ENCODE results near the gene COPA.
"Not testable (repeated sequence)": the region's sequence is repeated elsewhere in the genome, so short reads cannot be mapped to it uniquely, and the experiment has no call there.

Gene COPA

GRCh38 chr1:160342953-160343869 is at the start of gene COPA, which contains the start of gene NCSTN:
COPA (minus strand) TSS chr1:160343250; CDS start chr1:160343170, 80 bp downstream.
NCSTN (plus strand) TSS chr1:160343383; CDS start chr1:160343397, 14 bp downstream.
- peak; percentile 84 for DNase-seq

GRCh38 chr1:160388406-160388805 is 45.4 kb upstream of the COPA start:
- not testable (repeated sequence) for DNase-seq

- DNase-seq, result not testable (repeated sequence)
Measured at GRCh38 chr1:160384812-160385211, 41.8 kb upstream of the COPA start.

- no peak for DNase-seq
Measured at GRCh38 chr1:160377585-160378206, 34.6 kb upstream of the COPA start.

DNA sequence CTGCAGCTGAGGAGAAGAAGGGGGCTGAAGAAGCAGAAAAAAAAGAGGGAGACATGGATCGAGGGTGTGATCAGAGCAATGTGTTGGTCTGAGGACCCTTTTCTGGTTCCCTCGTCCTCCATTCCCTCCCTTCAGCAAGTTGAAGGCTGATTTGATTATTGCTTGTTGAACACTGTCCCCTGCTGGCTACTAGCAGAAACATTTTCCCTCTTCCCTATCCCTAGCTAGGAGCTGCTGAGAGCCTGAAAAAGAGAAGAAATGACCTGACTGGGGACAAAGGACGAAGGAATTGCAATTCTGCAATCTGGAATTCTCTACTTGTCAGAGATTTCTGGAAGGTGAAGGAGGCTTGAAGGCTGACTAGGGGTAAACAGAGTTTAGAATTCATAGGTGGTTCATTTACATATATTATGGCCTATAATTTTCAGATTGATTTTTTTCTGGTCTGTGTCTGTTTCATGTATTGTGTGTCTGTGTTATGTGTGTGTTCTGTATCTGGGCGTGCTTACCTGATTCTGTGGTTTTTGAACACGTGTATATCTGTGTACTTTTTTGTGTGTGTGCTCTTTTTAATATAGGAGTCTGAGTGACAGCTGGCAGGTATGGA is 33.6 kb upstream of the COPA start:
- peak; percentile 76 for DNase-seq

DNA sequence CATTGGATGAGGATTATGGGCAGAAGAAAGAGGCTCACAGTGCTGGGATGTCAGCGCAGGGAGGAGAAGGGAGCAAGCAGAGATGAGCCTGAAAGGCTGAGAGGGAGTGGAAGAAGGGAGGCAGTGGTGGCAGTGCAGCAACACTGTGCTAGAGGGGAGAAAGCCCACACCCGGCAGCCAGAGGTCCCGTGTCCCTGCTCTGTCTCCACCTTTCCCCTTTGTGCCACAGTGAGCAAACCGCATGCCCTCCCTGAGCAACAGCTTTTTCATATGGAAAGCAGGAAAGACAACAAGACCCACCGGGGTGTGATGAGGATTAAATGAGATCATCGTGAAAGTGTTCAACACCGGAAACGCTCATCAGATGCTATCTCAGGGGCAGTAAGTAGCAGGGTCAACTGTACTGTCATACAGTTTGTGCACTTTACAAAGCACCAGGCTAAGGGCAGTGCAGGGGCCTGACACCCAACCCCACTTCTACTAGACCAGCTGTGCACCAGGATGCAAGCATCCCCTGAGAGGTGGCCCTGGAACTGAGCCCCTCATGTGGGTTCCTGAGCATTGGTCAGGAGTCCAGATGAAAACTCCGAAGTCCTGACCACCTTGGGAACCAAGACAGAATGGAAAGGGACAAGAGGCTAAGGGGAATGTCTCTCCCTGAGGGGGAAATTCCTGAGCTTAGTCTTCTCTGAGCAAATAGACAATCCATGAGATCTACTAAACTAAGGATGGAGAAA is 32.9 kb upstream of the COPA start:
- DNase-seq, result no peak

- no peak for DNase-seq
Measured at GRCh38 chr1:160374306-160375110, 31.5 kb upstream of the COPA start.

GRCh38 chr1:160373696-160374095 is 30.6 kb upstream of the COPA start:
- DNase-seq, result no peak

DNA sequence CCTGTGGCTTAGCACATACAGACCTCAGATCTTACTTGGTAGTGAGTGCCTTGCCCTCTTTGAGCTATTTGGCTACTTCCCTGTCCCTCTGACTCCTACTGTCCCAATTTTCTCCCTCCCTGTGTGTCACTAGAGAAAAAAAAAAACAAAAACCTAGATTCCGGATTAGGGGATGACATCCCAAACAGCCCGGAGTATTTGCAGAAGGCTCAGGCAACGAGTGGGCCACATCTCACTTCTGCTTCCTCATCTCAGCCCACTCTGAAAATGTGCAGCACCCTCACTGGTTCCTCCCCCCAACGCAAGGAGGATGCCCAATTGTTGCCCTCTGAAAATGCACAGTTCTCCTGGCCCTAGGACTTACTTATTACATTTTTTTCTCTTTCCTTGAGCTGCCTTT is 28.7 kb upstream of the COPA start:
- no peak for DNase-seq

DNA sequence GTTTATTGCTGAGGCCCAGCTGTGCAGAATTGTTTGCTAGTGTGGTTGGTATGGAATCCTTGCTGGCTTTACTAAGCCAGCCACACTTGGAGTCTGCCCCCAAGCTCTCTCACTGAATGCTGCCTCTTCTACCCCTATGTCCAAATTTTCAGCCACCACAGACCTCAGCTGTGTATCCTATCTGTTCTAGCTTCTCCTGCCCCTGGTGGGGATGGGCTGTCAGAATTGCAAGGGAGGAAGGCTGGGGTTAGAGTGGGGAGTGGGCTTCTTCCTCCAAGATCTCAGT is 28.2 kb upstream of the COPA start:
- no peak for DNase-seq

DNA sequence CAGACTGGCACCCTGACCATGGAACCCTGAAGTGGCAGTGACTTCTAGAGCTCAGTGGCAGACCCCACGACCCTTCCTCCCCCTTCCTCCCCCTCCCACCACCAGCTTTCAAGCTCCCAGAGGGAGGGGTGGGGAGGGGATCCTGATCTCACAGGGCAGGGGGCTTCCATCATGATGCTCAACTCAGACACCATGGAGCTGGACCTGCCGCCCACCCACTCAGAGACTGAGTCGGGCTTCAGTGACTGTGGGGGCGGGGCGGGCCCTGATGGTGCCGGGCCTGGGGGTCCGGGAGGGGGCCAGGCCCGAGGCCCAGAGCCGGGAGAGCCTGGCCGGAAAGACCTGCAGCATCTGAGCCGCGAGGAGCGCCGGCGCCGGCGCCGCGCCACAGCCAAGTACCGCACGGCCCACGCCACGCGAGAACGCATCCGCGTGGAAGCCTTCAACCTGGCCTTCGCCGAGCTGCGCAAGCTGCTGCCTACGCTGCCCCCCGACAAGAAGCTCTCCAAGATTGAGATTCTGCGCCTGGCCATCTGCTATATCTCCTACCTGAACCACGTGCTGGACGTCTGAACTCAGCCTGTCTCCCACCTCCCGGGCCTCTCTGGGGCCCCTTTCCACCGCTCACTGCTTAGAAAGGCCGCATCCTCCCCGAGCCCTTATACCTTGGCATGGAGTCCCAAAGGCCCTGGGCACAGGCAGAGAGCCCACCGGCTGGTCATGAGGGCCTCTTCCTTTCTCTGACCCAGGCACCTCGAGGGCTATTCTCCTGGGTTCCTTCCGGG is 27.7 kb upstream of the COPA start:
- DNase-seq, result no peak

- DNase-seq, result no peak
Measured at GRCh38 chr1:160369087-160369486, 26.0 kb upstream of the COPA start.

DNA sequence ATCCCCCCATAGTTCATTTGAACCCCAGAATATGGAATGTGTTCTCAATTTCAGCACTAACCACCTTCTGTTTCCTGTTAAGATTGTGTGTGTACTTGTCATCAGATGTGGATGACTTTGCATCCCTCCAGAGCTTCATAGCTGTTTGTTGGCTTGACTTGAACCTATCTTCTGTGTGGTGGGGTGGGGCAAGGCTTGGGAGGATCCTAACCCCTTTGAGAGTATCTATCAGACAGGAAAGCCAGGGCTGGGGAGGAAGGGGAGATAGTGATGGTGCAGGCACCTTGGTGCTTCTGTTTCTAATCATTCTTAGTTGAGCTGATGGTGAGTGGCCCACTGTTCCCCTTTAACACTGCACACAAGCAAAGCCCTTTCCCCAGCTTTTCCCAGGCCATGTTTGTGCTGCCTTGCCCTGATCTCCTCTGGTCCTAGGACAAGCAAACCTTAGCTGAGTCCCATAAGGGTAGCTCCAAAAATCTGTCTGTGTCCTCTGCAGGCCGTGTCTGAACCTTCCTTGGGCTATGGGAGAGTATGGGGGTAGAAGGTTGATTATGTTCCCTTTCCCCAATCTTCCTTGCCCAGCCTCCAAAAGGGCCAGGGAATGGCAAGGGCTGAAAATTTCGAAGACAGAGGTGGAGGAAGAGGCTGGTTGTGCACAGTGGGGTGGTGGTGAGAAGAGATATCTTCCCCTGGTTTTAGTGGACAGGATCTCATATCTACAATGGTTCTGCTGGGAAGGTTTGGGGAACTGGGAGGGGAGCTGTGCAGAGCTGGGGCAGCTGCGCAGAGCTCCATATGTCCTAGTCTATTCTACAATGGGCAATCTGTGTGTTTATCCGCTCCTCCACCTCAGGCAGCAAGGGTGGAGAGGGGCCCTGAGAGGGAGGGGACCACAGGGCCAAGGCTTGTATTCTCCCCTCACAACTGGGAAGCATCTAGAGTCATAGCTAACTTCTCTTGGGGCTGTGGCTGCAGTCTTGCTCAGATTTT is 25.2 kb upstream of the COPA start:
- no peak for DNase-seq

DNA sequence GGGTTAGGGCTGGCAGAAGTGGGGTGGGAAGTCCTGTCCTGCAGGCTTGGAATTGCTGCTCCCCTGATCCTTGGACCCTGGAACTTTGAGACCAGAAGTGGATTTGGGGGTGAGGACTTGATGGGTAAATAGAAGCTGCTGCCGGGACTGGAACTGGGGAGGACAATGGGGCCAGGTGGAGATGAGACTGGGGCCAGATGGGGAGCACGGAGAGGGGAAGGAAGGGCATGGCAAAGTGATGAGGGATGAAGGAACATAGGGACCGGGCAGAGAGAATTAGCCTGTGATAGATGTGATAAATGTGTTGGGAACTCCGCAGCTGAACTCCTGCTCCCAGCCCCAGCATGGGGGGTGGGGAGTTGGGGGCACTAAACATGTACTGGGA is 24.5 kb upstream of the COPA start:
- DNase-seq, result no peak

GRCh38 chr1:160366731-160367515 is 23.9 kb upstream of the COPA start, which contains the start of gene NHLH1:
NHLH1 (plus strand) TSS chr1:160367071; CDS start chr1:160370732, 3,661 bp downstream.
- no peak for DNase-seq

- no peak for DNase-seq
Measured at GRCh38 chr1:160365325-160365724, 22.3 kb upstream of the COPA start.

GRCh38 chr1:160363951-160364735 is 21.1 kb upstream of the COPA start:
- DNase-seq, result no peak

- no peak for DNase-seq
Measured at GRCh38 chr1:160363010-160363409, 20.0 kb upstream of the COPA start.

All from NCI-H510A treated with DMSO at 0.1 percent for 48 hours (cell line).